Stimulated activated CD8-positive, alpha-beta memory T cell treated with anti-CD3 and anti-CD28 coated beads, Interleukin-4, amount 100 ng/mL, for 4 hours (primary cell): ENCODE data around the gene CAMKK1.

Experiments
- DNase-seq, 2 donors: peaks; one replicate each; pipeline ENCODE4 v3.0.0-alpha.2; 2020; ENCODE audit warnings: low read depth in 2 of 2, low spot score in 1 of 2

Gene CAMKK1

GRCh38 chr17:3814361-3814760 is 78.5 kb downstream of the CAMKK1 start:
- DNase-seq = no peak

- DNase-seq = no peak
Measured at GRCh38 chr17:3813171-3813570, 79.7 kb downstream of the CAMKK1 start.

GRCh38 chr17:3812771-3813170 is 80.1 kb downstream of the CAMKK1 start:
- DNase-seq = no peak

- DNase-seq = no peak
Measured at GRCh38 chr17:3812284-3812683, 80.6 kb downstream of the CAMKK1 start.
